ENCODE results near the gene KCNJ11.

GRCh38 chr11:17395554-17395961 is 7.1 kb upstream of the KCNJ11 start:
- TF ChIP-seq CTCF (IDR thresholded peaks at IDR 0.05) (no peak), POLR2A (IDR thresholded peaks at IDR 0.05; ENCODE audit: low read depth) (no peak)
